CD4-positive, alpha-beta T cell (primary cell): Measurements from ENCODE around the gene STK24. TPM values are rescaled to one million over a fixed set of nuclear protein-coding genes. Genes with fewer than 3 reads are reported as not detected.
A peak's percentile ranks its signal among the peaks of the same experiment; 100 is the strongest.

Experiments
- ATAC-seq: fragments of 200-7000 bp; cut with Tn5 transposase; one replicate; pipeline ENCODE4 v1.10.0; 2022; ENCODE audit warnings: mild to moderate bottlenecking; ENCODE audit not compliant: poor library complexity
- CTCF ChIA-PET: fragments of 350-600 bp; sonication (Branson Sonifier 250); formaldehyde crosslinking; loops from one replicate; lab custom pipeline; 2021; ENCODE audit warnings: antibody characterized with exemption, inconsistent platforms; lab: Charles Lee
- POLR2A ChIA-PET: fragments of 350-600 bp; sonication (Branson Sonifier 250); formaldehyde crosslinking; loops from one replicate; lab custom pipeline; 2021; ENCODE audit warnings: antibody characterized with exemption, inconsistent platforms; lab: Charles Lee
- DNase-seq, 14 experiments: peaks; one replicate each; pipeline ENCODE4 v3.0.0-alpha.2; 2013 to 2020; ENCODE audit warnings: mixed read lengths in 2 of 14
- H3K27ac ChIP-seq, 2 donors: one replicate each; pipeline versions ENCODE4 v1.5.1 to v1.7.0; 2013; ENCODE audit warnings: low read length in 2 of 2, low read depth in 1 of 2, mild to moderate bottlenecking in 1 of 2
- H3K27me3 ChIP-seq, 2 experiments: 1 replicate in 1 of 2; 2 replicates in 1 of 2; pipeline versions ENCODE4 v1.6.1 to v1.7.0; 2013; ENCODE audit warnings: low read length in 2 of 2, control low read depth in 1 of 2, mild to moderate bottlenecking in 1 of 2, moderate library complexity in 1 of 2; ENCODE audit not compliant: insufficient read depth in 2 of 2, control insufficient read depth in 1 of 2
- H3K36me3 ChIP-seq: one replicate; pipeline ENCODE4 v1.6.1; 2013; ENCODE audit warnings: low read length, control low read depth; ENCODE audit not compliant: insufficient read depth
- H3K4me1 ChIP-seq: one replicate; pipeline ENCODE4 v1.6.1; 2013; ENCODE audit warnings: low read length, control low read depth; ENCODE audit not compliant: insufficient read depth
- H3K4me3 ChIP-seq: one replicate; pipeline ENCODE4 v1.5.1; 2013; ENCODE audit warnings: mild to moderate bottlenecking, low read length, moderate library complexity
- H3K9me3 ChIP-seq, 2 experiments: 1 replicate in 1 of 2; 2 replicates in 1 of 2; pipeline versions ENCODE4 v1.6.1 to v1.7.0; 2013; ENCODE audit warnings: low read length in 2 of 2, mild to moderate bottlenecking in 2 of 2, control low read depth in 1 of 2, moderate library complexity in 1 of 2; ENCODE audit not compliant: control insufficient read depth in 1 of 2, insufficient read depth in 1 of 2
- H3K27ac Mint-ChIP-seq: one replicate; pipeline ENCODE4 v1.8.0; 2020; ENCODE audit warnings: mixed read lengths
- H3K27me3 Mint-ChIP-seq: one replicate; pipeline ENCODE4 v1.8.0; 2021; ENCODE audit warnings: mixed read lengths
- H3K36me3 Mint-ChIP-seq: one replicate; pipeline ENCODE4 v1.8.0; 2021; ENCODE audit warnings: low read depth, mixed read lengths
- H3K4me1 Mint-ChIP-seq: one replicate; pipeline ENCODE4 v1.8.0; 2021; ENCODE audit warnings: low read depth, mixed read lengths
- H3K4me3 Mint-ChIP-seq: one replicate; pipeline ENCODE4 v1.8.0; 2020; ENCODE audit warnings: mild to moderate bottlenecking, mixed read lengths
- H3K9me3 Mint-ChIP-seq: one replicate; pipeline ENCODE4 v1.8.0; 2020; ENCODE audit warnings: mixed read lengths
- CTCF ChIP-seq: fragments of 200-600 bp; IDR thresholded peaks from one replicate; pipeline ENCODE4 v1.8.0; 2022; ENCODE audit warnings: antibody characterized with exemption, mild to moderate bottlenecking
- intact Hi-C, 2 experiments: fragments of 100-400 bp; cut with DNase I in 1 of 2; cut with micrococcal nuclease in 1 of 2; formaldehyde crosslinking; loops; one replicate each; pipeline versions ENCODE4 v1.15.1 to v1.9.0; 2023 to 2025; cut with DNase I, micrococcal nuclease
- total RNA-seq, 174 experiments: library from RNA in 2 of 174; stranded (reverse) in 2 of 174; gene quantifications; one replicate each; pipeline ENCODE4 v1.2.3 and lab custom pipeline; 2021 to 2026

The STK24 gene
- total RNA-seq, 2 experiments from 2014 or later, result 82.3 to 85.2 TPM

DNA sequence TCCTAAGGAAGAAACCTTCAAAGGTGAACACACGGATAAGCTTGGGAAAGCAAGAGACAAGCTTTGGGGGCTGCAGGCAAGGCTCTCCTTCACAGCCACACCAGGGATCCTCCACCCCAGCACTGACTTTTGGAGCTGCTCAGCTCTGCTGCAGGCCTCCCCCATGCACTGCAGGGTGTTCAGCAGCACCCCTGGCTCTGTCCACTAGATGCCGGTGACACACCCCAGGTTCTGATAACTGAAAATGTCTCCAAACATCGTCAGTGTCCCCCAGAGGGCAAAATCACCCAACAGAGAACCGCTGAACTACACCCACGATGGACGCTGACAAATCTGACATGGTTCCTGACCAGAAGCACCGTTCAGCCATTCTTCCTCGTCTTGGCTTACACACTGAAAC lies 90.5 kb downstream of the STK24 start:
- Mint-ChIP-seq H3K4me1 (peaks cover 90% of the 10 kb centered on the region), H3K4me3 (no peak overlapping the region), H3K9me3 (no peaks in the 10 kb centered on the region), H3K27ac (peak overlapping the region; percentile 60), H3K36me3 (peaks cover 28% of the 10 kb centered on the region), H3K27me3 (no peaks in the 10 kb centered on the region)
- peaks cover 92% of the 10 kb centered on the region for H3K4me1 ChIP-seq
- H3K9me3 ChIP-seq, result peaks cover 0 to 4% of the 10 kb centered on the region in 2 experiments
- CTCF ChIA-PET, result interaction anchor here (1.2 kb wide), 1 partner anchor 15 kb away, joined by 3 read pairs; no protein-coding TSS in a partner anchor
- intact Hi-C loops, result no loop called here
- H3K27me3 ChIP-seq, result no peaks in the 10 kb centered on the region
- no peak for TF ChIP-seq CTCF
- POLR2A ChIA-PET, result interaction anchor here (1.1 kb wide), 1 partner anchor 10 kb away, joined by 3 read pairs; no protein-coding TSS in a partner anchor
- H3K4me3 ChIP-seq, result no peak overlapping the region
- peaks cover 28% of the 10 kb centered on the region for H3K36me3 ChIP-seq
- ATAC-seq (no peak), DNase-seq (no peak)
- H3K27ac ChIP-seq, result peak overlapping the region in 1 of 2 donors; percentile 50

- Mint-ChIP-seq H3K36me3 (peaks cover 34% of the 10 kb centered on the region), H3K9me3 (no peaks in the 10 kb centered on the region), H3K27me3 (no peaks in the 10 kb centered on the region), H3K4me3 (peak overlapping the region; percentile 31), H3K4me1 (peaks cover 90% of the 10 kb centered on the region), H3K27ac (peak overlapping the region; percentile 89)
- peak overlapping the region; percentile 9 to 50 for H3K27ac ChIP-seq
- no peak for TF ChIP-seq CTCF
- H3K27me3 ChIP-seq, result no peaks in the 10 kb centered on the region
- CTCF ChIA-PET, result interaction anchor here (1.2 to 2.2 kb wide), 6 partner anchors 19 to 168 kb away, joined by 3 to 15 read pairs (median 7); no protein-coding TSS in a partner anchor
- no peak for DNase-seq
- intact Hi-C loops, result no loop called here
- ATAC-seq, result no peak
- no peak overlapping the region for H3K4me3 ChIP-seq
- peaks cover 0 to 4% of the 10 kb centered on the region in 2 experiments for H3K9me3 ChIP-seq
- H3K36me3 ChIP-seq, result peaks cover 25% of the 10 kb centered on the region
- H3K4me1 ChIP-seq, result peaks cover 93% of the 10 kb centered on the region
- POLR2A ChIA-PET, result interaction anchor here (1.7 to 2.1 kb wide), 4 partner anchors 9 to 92 kb away, joined by 4 to 11 read pairs (median 6); partner anchors contain the start of gene STK24
These were observed 91.3 kb downstream of the STK24 start for GRCh38 chr13:98485561-98485960.

DNA sequence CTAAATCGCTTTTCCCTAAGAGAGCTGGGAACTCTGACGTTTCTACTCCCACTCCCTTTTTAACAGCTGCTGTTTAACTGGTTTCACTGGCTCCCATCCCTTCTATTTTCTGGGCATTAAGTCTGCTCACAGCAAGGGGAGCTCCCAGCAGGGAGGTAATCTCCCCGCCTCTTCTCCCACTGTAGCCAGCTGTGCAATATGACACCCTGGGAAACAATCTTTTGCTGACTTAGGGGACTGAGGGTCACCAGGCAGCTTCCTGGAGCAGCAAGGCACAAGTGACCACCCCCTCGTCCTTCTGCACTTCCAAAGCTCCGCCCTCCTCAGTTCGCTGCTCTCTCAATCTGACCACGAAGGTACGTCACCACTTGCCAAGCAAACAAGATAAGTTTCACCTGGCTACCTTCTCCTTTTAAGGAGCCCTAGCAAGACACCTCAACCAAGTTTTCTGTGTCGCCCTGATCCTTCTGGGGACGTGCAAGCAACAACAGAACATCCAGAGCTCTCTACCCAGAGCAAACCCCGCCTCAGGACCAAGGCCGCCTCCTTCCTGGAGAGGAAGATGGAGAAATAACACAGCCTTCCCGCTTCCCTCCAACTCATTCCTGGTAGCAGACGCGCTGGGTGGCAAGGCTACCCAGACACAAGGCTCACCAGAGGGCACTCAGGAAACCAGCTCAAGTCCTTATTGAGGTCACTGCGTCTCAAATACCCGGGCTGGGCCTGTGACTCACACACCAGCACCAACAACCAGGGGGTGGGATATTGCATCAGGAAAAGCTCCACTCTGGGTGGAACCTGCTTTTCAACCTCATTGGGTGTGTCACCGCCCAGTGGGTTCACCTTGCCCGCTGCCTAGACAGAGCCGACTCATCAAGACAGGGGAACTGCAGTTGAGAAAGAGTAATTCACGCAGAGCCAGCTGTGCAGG lies 92.4 kb downstream of the STK24 start:
- H3K36me3 ChIP-seq, result peaks cover 17% of the 10 kb centered on the region
- Mint-ChIP-seq H3K27me3 (no peaks in the 10 kb centered on the region), H3K36me3 (peaks cover 28% of the 10 kb centered on the region), H3K4me1 (peaks cover 81% of the 10 kb centered on the region), H3K9me3 (no peaks in the 10 kb centered on the region), H3K4me3 (peak overlapping the region; percentile 69), H3K27ac (peak overlapping the region; percentile 89)
- H3K27me3 ChIP-seq, result no peaks in the 10 kb centered on the region
- intact Hi-C loops, result no loop called here
- ATAC-seq (peak; percentile 80), DNase-seq (peak; percentile 33 to 93 (median 61))
- no peak for TF ChIP-seq CTCF
- H3K9me3 ChIP-seq, result peaks cover 0 to 4% of the 10 kb centered on the region in 2 experiments
- H3K27ac ChIP-seq, result peak overlapping the region; percentile 29 to 50
- peaks cover 88% of the 10 kb centered on the region for H3K4me1 ChIP-seq
- ChIA-PET POLR2A (interaction anchor here (0.6 to 2.1 kb wide), 6 partner anchors 8 to 93 kb away, joined by 3 to 11 read pairs (median 4); partner anchors contain the start of gene STK24), CTCF (interaction anchor here (0.5 to 2.2 kb wide), 11 partner anchors 18 to 1377 kb away, joined by 3 to 15 read pairs (median 4); no protein-coding TSS in a partner anchor)
- no peak overlapping the region for H3K4me3 ChIP-seq
